Thyroid gland (tissue), 4 donors: ENCODE results near the gene RETREG3. TPM values are rescaled to one million over a fixed set of nuclear protein-coding genes. Genes with fewer than 3 reads are reported as not detected.

Experiments used
- DNase-seq, 2 donors: peaks; one replicate each; pipeline ENCODE4 v3.0.0-alpha.2; 2019
- H3K27ac ChIP-seq, 3 donors: fragments of 200-600 bp; sonication (generic); 1 replicate in 2 of 3; 2 replicates in 1 of 3; pipeline ENCODE4 v1.5.1; 2016 to 2019; ENCODE audit warnings: mild to moderate bottlenecking in 1 of 3, moderate library complexity in 1 of 3
- H3K27me3 ChIP-seq: fragments of 200-600 bp; sonication (generic); one replicate; pipeline ENCODE4 v1.5.1; 2019
- H3K36me3 ChIP-seq, 2 donors: fragments of 200-600 bp; sonication (generic); one replicate each; pipeline ENCODE4 v1.5.1; 2016 to 2019
- H3K4me1 ChIP-seq, 2 donors: fragments of 200-600 bp; sonication (generic); one replicate each; pipeline ENCODE4 v1.5.1; 2017 to 2019
- H3K4me3 ChIP-seq, 3 donors: fragments of 200-600 bp; sonication (generic); replicated peaks in 1 of 3; 1 replicate in 2 of 3; 2 replicates in 1 of 3; pipeline ENCODE4 v1.5.1; 2016; ENCODE audit warnings: mild to moderate bottlenecking in 1 of 3
- H3K9me3 ChIP-seq: fragments of 200-600 bp; sonication (generic); one replicate; pipeline ENCODE4 v1.5.1; 2017
- CTCF ChIP-seq, 6 experiments: fragments of 200-600 bp in 3 of 6; fragments of 450-650 bp in 3 of 6; sonication (generic) in 3 of 6; IDR thresholded peaks; one replicate each; pipeline ENCODE4 v1.5.1; 2016 to 2019; ENCODE audit warnings: antibody characterized with exemption in 6 of 6, mild to moderate bottlenecking in 2 of 6, inconsistent platforms in 1 of 6, moderate library complexity in 1 of 6
- POLR2A ChIP-seq, 2 donors: fragments of 450-650 bp; IDR thresholded peaks; one replicate each; pipeline ENCODE4 v1.6.1; 2017; ENCODE audit warnings: antibody characterized with exemption in 2 of 2, mild to moderate bottlenecking in 2 of 2, moderate library complexity in 1 of 2
- whole genome bisulfite sequencing, 2 donors: methylation state at CpG; one replicate each; pipeline ENCODE4 v1.1.5; 2017; 5-methylcytosine and 5-hydroxymethylcytosine counted together
- intact Hi-C: fragments of 100-400 bp; cut with DNase I; formaldehyde crosslinking; loops from one replicate; pipeline ENCODE4 v1.15.1; 2023
- total RNA-seq, 4 donors: library from RNA; depleted of rRNA; stranded (reverse); fragments of >200 nt; gene quantifications; one replicate each; pipeline ENCODE4 v1.2.3, GENCODE V29; 2016

RETREG3 gene
- total RNA-seq, 4 donors from 2014 or later = 61.9 to 74.4 (median 72.1) TPM

GRCh38 chr17:42651392-42651791 lies 42.2 kb upstream of the RETREG3 start:
- intact Hi-C loops = no loop called here
- H3K9me3 ChIP-seq = no peaks in the 10 kb centered on the region
- 78 to 84% methylated on average over 4 of the region's 4 CpGs for WGBS, 2 donors
- no peak for DNase-seq
- no peaks in the 10 kb centered on the region for H3K27me3 ChIP-seq
- H3K4me3 ChIP-seq = no peak overlapping the region
- no peak overlapping the region for H3K27ac ChIP-seq
- H3K36me3 ChIP-seq = no peaks in the 10 kb centered on the region
- no peak for TF ChIP-seq CTCF (IDR thresholded peaks at IDR 0.05)
- TF ChIP-seq POLR2A (IDR thresholded peaks at IDR 0.05) = no peak
- H3K4me1 ChIP-seq = peaks cover 4 to 11% of the 10 kb centered on the region in 2 donors

GRCh38 chr17:42647778-42648177 lies 38.6 kb upstream of the RETREG3 start:
- H3K9me3 ChIP-seq = no peaks in the 10 kb centered on the region
- no peaks in the 10 kb centered on the region for H3K36me3 ChIP-seq
- no peak overlapping the region for H3K4me3 ChIP-seq
- intact Hi-C loops = no loop called here
- WGBS, 2 donors = 87% methylated on average over 5 of the region's 5 CpGs
- DNase-seq = no peak
- no peak overlapping the region for H3K27ac ChIP-seq
- TF ChIP-seq CTCF (IDR thresholded peaks at IDR 0.05) (no peak), POLR2A (IDR thresholded peaks at IDR 0.05) (no peak)
- H3K4me1 ChIP-seq = no peaks in the 10 kb centered on the region
- H3K27me3 ChIP-seq = no peaks in the 10 kb centered on the region

- no peak overlapping the region for H3K27ac ChIP-seq
- no peak for TF ChIP-seq CTCF (IDR thresholded peaks at IDR 0.05)
- no peak for TF ChIP-seq POLR2A (IDR thresholded peaks at IDR 0.05)
- no peak overlapping the region for H3K4me3 ChIP-seq
- no peak for DNase-seq
- H3K9me3 ChIP-seq = no peaks in the 10 kb centered on the region
- H3K4me1 ChIP-seq = no peaks in the 10 kb centered on the region
- no peaks in the 10 kb centered on the region for H3K36me3 ChIP-seq
- H3K27me3 ChIP-seq = no peaks in the 10 kb centered on the region
- intact Hi-C loops = no loop called here
- WGBS, 2 donors = 13 to 32% methylated on average over 2 of the region's 2 CpGs
Observed at GRCh38 chr17:42642336-42642735, 33.2 kb upstream of the RETREG3 start.

GRCh38 chr17:42640121-42640520 lies 30.9 kb upstream of the RETREG3 start:
- Histone ChIP-seq H3K36me3 (no peaks in the 10 kb centered on the region), H3K27ac (no peak overlapping the region), H3K4me3 (no peak overlapping the region), H3K27me3 (no peaks in the 10 kb centered on the region), H3K4me1 (no peaks in the 10 kb centered on the region), H3K9me3 (no peaks in the 10 kb centered on the region)
- intact Hi-C loops = no loop called here
- no peak for TF ChIP-seq CTCF (IDR thresholded peaks at IDR 0.05)
- no peak for TF ChIP-seq POLR2A (IDR thresholded peaks at IDR 0.05)
- WGBS, 2 donors = 95 to 98% methylated on average over 4 of the region's 4 CpGs
- no peak for DNase-seq

- no peak for DNase-seq
- no peaks in the 10 kb centered on the region for H3K27me3 ChIP-seq
- TF ChIP-seq POLR2A (IDR thresholded peaks at IDR 0.05) (no peak), CTCF (IDR thresholded peaks at IDR 0.05) (no peak)
- H3K4me1 ChIP-seq = no peaks in the 10 kb centered on the region
- no peaks in the 10 kb centered on the region for H3K9me3 ChIP-seq
- intact Hi-C loops = no loop called here
- H3K36me3 ChIP-seq = no peaks in the 10 kb centered on the region
- H3K27ac ChIP-seq = no peak overlapping the region
- H3K4me3 ChIP-seq = no peak overlapping the region
- WGBS, 2 donors = 72 to 83% methylated on average over 5 to 6 of the region's 7 CpGs
Observed at GRCh38 chr17:42639525-42640113, 30.4 kb upstream of the RETREG3 start.
